A549 treated with DMSO at 1 μM for 4 hours (cell line): ENCODE data around the gene TRIM3. TPM values are rescaled to one million over a fixed set of nuclear protein-coding genes. Genes with fewer than 3 reads are reported as not detected.

Source experiments
- total RNA-seq: library from RNA; stranded (reverse); fragments of 200-300 nt; extraction: Qiagen RNA extraction; gene quantifications from 5 replicates; pipeline ENCODE4 v1.2.3, GENCODE V29; 2022; ENCODE audit warnings: low read depth

Gene TRIM3
- 14.9 to 21.1 TPM (median 18.1 TPM) in 5 replicates for total RNA-seq

DNA sequence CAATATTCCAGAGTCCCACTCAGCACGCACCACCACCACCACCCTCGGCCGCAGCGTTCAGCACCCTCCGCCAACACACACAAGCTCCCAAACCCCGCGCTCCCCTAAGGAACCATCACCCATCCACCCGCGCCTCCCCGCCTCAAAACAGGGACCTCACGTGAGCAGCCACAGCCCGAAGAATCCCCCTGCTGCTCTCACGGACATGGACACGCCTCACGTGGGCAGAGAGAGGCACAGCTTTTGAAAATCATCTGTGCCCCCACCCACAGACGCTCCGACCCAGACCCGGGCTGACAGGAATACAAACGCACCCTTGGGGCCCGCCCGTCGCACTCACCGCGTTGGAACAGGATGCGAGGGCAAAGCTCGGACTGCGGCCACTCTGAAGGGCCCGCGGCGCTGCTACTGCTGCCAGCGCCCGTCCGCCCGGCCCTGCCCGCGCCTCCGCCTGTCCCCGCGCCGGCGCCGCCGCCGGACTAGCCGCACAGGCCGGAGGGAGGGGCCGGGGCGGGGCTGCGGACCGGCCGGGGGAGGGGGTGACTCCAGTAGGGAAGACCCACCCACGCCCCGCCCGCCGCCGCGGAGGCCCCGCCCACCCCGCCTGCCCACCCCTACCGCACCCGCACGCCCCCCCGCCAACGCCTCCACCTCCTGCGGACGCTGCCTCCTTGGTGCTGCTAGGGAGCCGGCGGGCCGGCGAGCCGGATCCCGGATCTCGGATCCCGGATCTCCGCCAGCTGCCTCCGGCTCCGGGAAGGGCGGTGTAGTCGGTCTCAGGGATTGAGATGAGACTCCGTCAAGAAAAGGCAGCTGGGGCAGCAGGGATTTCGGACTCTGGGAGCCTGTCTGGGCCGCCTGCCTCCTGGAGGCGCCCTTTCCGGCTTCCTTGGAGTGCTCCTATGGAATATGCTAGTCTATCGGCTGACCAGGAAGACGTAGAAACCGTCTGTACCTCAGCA is at the start of gene TRIM3:
Gene TRIM3, minus strand, starts transcription at position 491 of the 962 bp plus-strand sequence. CDS start 8,246 bp downstream, outside the sequence.

DNA sequence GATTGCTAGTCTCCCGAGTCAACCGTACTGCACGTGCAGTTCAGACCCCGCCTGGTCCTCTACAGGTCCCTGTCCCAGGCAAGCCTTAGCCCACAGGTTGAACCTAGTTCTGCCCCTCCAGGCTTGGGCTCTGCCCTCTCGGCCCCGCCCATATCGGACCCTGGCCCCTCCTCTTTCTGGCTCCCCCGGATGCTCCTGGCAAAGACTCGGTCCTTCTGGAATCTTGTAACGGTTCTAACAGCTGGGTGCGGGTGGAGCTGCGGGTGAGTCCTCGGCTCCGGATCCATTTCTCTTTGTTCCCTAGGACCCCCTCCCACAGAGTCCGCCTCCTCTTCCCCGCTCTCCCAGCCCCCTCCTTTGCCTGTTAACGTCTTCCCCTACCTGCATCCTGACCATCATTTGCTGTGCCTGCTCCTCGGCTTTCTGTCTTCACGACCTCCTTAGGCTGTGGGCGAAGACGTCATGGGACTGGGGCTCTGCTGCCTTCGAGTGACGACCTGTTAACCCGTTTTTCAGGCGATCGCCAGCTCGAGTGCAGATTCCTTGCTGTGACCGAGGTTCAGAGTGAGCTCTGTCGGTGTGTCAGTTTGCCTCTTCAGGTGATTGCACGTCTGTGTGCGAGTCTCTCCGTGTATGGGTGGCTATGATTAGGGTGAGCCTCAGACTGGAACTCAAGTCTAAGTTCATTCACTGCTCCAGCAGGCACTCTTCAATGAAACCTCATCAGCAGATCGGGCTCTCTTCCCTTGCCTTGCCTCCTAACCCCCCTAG is 23.5 kb upstream of the TRIM3 start, which contains the start of gene DNHD1:
Gene DNHD1, plus strand, starts transcription at position 212 of the 771 bp plus-strand sequence. CDS start 936 bp downstream, outside the sequence.

DNA sequence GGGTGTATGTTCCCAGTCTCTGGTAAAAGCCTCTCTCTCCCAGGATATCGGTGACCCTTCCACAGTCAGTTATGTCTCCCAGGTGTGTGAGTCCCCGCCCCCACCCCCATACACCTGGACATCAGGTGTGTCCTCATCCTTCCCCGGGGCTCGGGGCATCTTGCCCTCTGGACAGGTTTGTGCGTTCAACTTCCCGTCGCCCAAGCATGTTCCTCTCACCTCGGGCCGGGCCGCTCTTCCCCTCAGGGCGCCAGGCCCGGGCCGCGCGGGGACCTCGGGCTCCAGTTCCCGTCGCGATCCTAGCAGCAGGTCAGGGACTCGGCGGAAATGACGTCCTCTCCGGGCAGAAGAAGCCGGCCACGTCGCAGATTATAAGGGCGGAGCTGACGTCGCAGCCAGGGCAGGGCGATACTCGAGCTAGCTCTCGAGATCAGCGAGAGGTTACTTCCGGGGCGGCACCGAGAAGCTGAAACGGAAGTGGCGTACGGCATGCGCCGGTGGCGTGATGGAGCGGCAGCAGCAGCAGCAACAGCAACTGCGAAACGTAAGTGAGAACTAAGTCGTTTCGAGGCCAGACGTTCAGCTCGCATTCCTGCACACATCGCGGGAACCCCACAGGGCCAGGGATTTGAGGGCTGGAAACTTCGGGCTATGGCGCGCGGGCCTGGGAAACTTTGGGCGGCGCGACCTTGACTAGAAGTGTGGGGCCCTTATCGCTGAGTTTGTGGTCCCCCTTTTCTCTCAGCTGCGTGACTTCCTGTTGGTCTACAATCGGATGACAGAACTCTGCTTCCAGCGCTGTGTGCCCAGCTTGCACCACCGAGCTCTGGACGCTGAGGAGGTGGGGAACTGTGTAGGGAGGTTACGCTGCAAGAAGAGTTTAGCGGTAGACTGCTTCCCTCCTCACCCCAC is 7.5 kb upstream of the TRIM3 start, which contains the start of the genes ARFIP2 and TIMM10B:
Gene ARFIP2, minus strand, starts transcription at position 320 of the 912 bp plus-strand sequence. CDS start 910 bp downstream, outside the sequence.
Gene TIMM10B, plus strand, starts transcription at position 490 of the 912 bp plus-strand sequence. Its CDS starts 16 bp downstream, at position 506.

GRCh38 chr11:6440906-6441358 is 32.8 kb downstream of the TRIM3 start, which contains the start of gene HPX:
TSS of gene HPX (minus strand) at chr11:6440987. CDS start at chr11:6440963, 24 bp downstream.

GRCh38 chr11:6419009-6419631 is 54.6 kb downstream of the TRIM3 start, which contains the start of gene APBB1:
TSS of gene APBB1 (minus strand) at chr11:6419094. CDS start at chr11:6411347, 7,747 bp downstream.

Other genes with a start within 250 kb of the TRIM3 start
- 13.4 to 17.9 TPM (median 17.2 TPM) in 5 replicates for gene FHIP1B, start 239.3 kb downstream of the TRIM3 start, total RNA-seq
- 0.07 to 0.10 TPM (median 0.08 TPM) in 3 of 5 replicates, not detected in the others for gene CNGA4, start 234.9 kb downstream of the TRIM3 start, total RNA-seq
- not detected in 5 replicates for gene CCKBR, start 214.1 kb downstream of the TRIM3 start, total RNA-seq
- 24.7 to 34.0 TPM (median 26.6 TPM) in 5 replicates for gene CAVIN3, start 153.4 kb downstream of the TRIM3 start, total RNA-seq
- gene SMPD1, start 83.5 kb downstream of the TRIM3 start, total RNA-seq: 10.2 to 13.1 TPM (median 11.4 TPM) in 5 replicates
- gene APBB1, start 54.8 kb downstream of the TRIM3 start, total RNA-seq: 17.0 to 20.3 TPM (median 17.8 TPM) in 5 replicates
- 0.32 to 1.4 TPM (median 0.49 TPM) in 5 replicates for gene HPX, start 33.0 kb downstream of the TRIM3 start, total RNA-seq
- 54.9 to 61.4 TPM (median 59.2 TPM) in 5 replicates for gene ARFIP2, start 7.4 kb upstream of the TRIM3 start, total RNA-seq
- gene TIMM10B, start 7.6 kb upstream of the TRIM3 start, total RNA-seq: 26.4 to 38.9 TPM (median 37.1 TPM) in 5 replicates
- gene DNHD1, start 23.3 kb upstream of the TRIM3 start, total RNA-seq: 3.3 to 3.7 TPM (median 3.5 TPM) in 5 replicates
- 27.9 to 37.6 TPM (median 34.3 TPM) in 5 replicates for gene RRP8, start 129.7 kb upstream of the TRIM3 start, total RNA-seq
- 105 to 120 TPM (median 114 TPM) in 5 replicates for gene ILK, start 129.8 kb upstream of the TRIM3 start, total RNA-seq
- gene TAF10, start 138.3 kb upstream of the TRIM3 start, total RNA-seq: 189 to 236 TPM (median 228 TPM) in 5 replicates
- gene TPP1, start 145.5 kb upstream of the TRIM3 start, total RNA-seq: 45.1 to 54.1 TPM (median 49.2 TPM) in 5 replicates
- 0.11 to 0.16 TPM (median 0.14 TPM) in 5 replicates for gene DCHS1, start 181.9 kb upstream of the TRIM3 start, total RNA-seq
- gene MRPL17, start 209.4 kb upstream of the TRIM3 start, total RNA-seq: 96.4 to 125 TPM (median 98.2 TPM) in 5 replicates